Measurements from ENCODE around the gene MRPL4. TPM values are rescaled to one million over a fixed set of nuclear protein-coding genes. Genes with fewer than 3 reads are reported as not detected.

MRPL4 gene
- total and polyA plus RNA-seq, 2 experiments from 2014 or later, result 92.0 to 171 TPM

DNA sequence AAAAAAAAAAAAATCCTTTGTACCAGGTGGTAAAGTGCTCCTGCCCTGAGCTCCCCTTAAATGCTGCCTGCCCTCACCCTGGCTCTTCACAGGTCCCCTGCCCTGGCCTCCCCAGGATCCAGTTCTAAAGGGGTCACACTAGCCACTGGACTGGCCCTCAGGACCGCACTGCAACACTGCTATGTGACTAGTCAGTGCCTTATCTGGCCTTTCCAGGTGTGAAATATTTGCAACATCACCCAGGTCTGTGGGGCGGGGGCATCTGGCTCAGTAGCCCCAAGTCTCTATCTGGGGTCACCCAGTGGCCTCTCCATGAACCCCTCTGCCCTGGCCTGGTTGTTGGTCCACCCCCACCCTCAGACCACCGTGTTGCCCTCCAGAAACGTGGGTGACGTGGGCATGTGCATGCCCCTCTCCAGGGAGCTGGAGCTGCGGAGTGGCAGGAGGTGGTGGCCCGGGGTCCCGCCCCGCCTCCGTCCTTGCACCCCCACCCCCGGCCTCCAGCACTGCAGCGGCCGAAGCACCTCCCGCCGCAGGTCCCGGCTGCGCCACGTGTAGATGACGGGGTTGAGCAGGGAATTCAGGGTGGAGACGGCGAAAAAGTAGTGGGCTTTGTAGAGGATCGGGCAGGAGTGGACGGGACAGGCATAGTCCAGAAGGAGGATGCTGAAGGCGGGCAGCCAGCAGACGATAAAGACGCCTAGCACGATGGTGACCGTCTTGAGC lies 28.4 kb upstream of the MRPL4 start (continued):
- TF ChIP-seq ZNF462 (CRISPR knock-in tag; IDR thresholded peaks at IDR 0.05), result no peak
- no peak for TF ChIP-seq ZNF331 (CRISPR knock-in tag; IDR thresholded peaks at IDR 0.05; ENCODE audit: low read depth)
- no peak for TF ChIP-seq EZH2phosphoT487 (IDR thresholded peaks at IDR 0.05; ENCODE audit: unreplicated experiment)

DNA sequence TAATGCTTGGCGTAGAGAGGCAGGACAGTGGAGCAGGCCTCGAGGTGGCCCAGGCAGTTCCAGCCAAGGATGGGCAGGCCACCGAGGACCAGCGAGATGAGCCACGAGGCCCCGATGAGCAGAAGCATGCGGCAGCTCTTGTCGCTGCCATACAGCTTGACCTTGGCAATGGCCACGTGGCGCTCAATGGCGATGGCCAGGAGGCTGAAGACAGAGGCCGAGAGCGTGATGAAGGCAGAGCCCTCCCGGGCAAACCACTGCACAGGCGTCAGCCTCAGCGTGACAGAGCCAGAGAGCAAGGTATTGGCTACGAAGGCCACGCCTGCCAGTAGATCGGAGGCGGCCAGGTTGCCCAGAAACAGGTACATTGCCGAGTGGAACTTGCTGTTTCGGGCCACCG lies 27.7 kb upstream of the MRPL4 start:
- Histone ChIP-seq H3K36me3 (ENCODE audit: insufficient read depth) (no peaks in the 10 kb centered on the region), H3K4me2 (no peak overlapping the region), H2AFZ (no peak overlapping the region), H3K4me3 (no peak overlapping the region), H3K27ac (ENCODE audit: low read depth) (no peak overlapping the region), H3K4me1 (ENCODE audit: insufficient read depth) (no peaks in the 10 kb centered on the region), H3K27me3 (ENCODE audit: insufficient read depth) (no peaks in the 10 kb centered on the region), H3K9me2 (ENCODE audit: insufficient read depth) (no peaks in the 10 kb centered on the region; the same call in 1 of the 2 replicates), H4K20me1 (replicated peaks; ENCODE audit: insufficient read depth) (no peaks in the 10 kb centered on the region; the same call in 1 of the 2 replicates), H3K79me2 (replicated peaks; ENCODE audit: insufficient read depth) (peaks cover 4% of the 10 kb centered on the region; the same call in 1 of the 2 replicates), H3F3A (replicated peaks; ENCODE audit: low read depth) (no peaks in the 10 kb centered on the region)
- no peak for TF ChIP-seq ZNF114 (CRISPR knock-in tag; IDR thresholded peaks at IDR 0.05)
- TF ChIP-seq ZNF462 (CRISPR knock-in tag; IDR thresholded peaks at IDR 0.05), result no peak
- no peak for TF ChIP-seq ZNF331 (CRISPR knock-in tag; IDR thresholded peaks at IDR 0.05; ENCODE audit: low read depth)
- TF ChIP-seq EZH2 (IDR thresholded peaks at IDR 0.05; ENCODE audit: low read depth, unreplicated experiment), result no peak
- Mint-ChIP-seq H3K4me1 (peaks cover 20% of the 10 kb centered on the region), H3K27me3 (ENCODE audit: insufficient read depth, low read depth, poor library complexity) (peaks cover 11% of the 10 kb centered on the region), H3K27ac (no peak overlapping the region), H3K4me3 (no peak overlapping the region), H3K9me3 (no peaks in the 10 kb centered on the region; the same call in 2 of the 3 replicates), H3K36me3 (ENCODE audit: low read depth) (peaks cover 8% of the 10 kb centered on the region)
- DNase-seq (ENCODE audit: low spot score) (no peak), ATAC-seq (no peak)
